Suprapubic skin (tissue), 3 donors: ENCODE results near the gene LRMDA.

Source experiments
- CTCF ChIP-seq, 2 donors: fragments of 200-600 bp in 1 of 2; fragments of 450-650 bp in 1 of 2; sonication (generic) in 1 of 2; IDR thresholded peaks; one replicate each; pipeline ENCODE4 v1.5.1; 2016 to 2019; ENCODE audit warnings: antibody characterized with exemption in 2 of 2, mild to moderate bottlenecking in 1 of 2, moderate library complexity in 1 of 2
- EP300 ChIP-seq: sonication (generic); formaldehyde crosslinking; IDR thresholded peaks from one replicate; pipeline ENCODE4 v1.6.1; 2017; ENCODE audit warnings: antibody characterized with exemption
- POLR2A ChIP-seq, 2 donors: fragments of 450-650 bp; IDR thresholded peaks; one replicate each; pipeline ENCODE4 v1.6.1; 2017; ENCODE audit warnings: antibody characterized with exemption in 2 of 2, mild to moderate bottlenecking in 2 of 2, moderate library complexity in 2 of 2

- no peak for TF ChIP-seq CTCF (IDR thresholded peaks at IDR 0.05)
- TF ChIP-seq POLR2A (IDR thresholded peaks at IDR 0.05) = no peak
- TF ChIP-seq EP300 = no peak
Observed at GRCh38 chr10:76050291-76050625, 618.8 kb downstream of the LRMDA start.
